ENCODE data around the gene HES7. TPM values are rescaled to one million over a fixed set of nuclear protein-coding genes. Genes with fewer than 3 reads are reported as not detected.

The HES7 gene
- total and polyA plus RNA-seq, 4 donors, result not detected

GRCh38 chr17:8154608-8155155, 30.8 kb upstream of the HES7 start:
- 16% methylated on average over 11 of the region's 11 CpGs for WGBS
- no peaks in the 10 kb centered on the region for H3K27me3 ChIP-seq (ENCODE audit: control insufficient read depth in 4 of 4, insufficient read depth in 4 of 4, low read length in 3 of 4)
- peak overlapping the region; percentile 97 to 99 for H3K27ac ChIP-seq (ENCODE audit: low read depth in 1 of 2, low read length in 2 of 2)
- no peaks in the 10 kb centered on the region for H3K9me3 ChIP-seq (ENCODE audit: control insufficient read depth in 4 of 4, low read length in 3 of 4)
- peak overlapping the region; percentile 88 to 100 for H3K9ac ChIP-seq (ENCODE audit: low read depth in 1 of 2, low read length in 2 of 2)
- DNase-seq (ENCODE audit: low spot score), result no peak
- peaks cover 4 to 13% (median 7%) of the 10 kb centered on the region in 4 donors for H3K36me3 ChIP-seq (ENCODE audit: control insufficient read depth in 4 of 4, insufficient read depth in 3 of 4, low read depth in 1 of 4, low read length in 3 of 4)
- TF ChIP-seq FOXA1 (IDR thresholded peaks at IDR 0.05) (no peak), FOXA2 (IDR thresholded peaks at IDR 0.05) (peak; percentile 2), RAD21 (IDR thresholded peaks at IDR 0.05) (no peak), SP1 (IDR thresholded peaks at IDR 0.05) (no peak), EGR1 (IDR thresholded peaks at IDR 0.05; ENCODE audit: low read depth in 2 of 2) (no peak), NR2F2 (IDR thresholded peaks at IDR 0.05) (no peak), HNF4G (IDR thresholded peaks at IDR 0.05) (no peak), JUND (IDR thresholded peaks at IDR 0.05) (no peak), REST (IDR thresholded peaks at IDR 0.05) (peak; percentile 11), TAF1 (conservative IDR thresholded peaks at IDR 0.05) (peak; percentile 43), YY1 (IDR thresholded peaks at IDR 0.05) (no peak), ATF3 (IDR thresholded peaks at IDR 0.05) (peak; percentile 34), GABPA (IDR thresholded peaks at IDR 0.05 in 1 of 2, conservative IDR thresholded peaks at IDR 0.05 in 1 of 2) (no peak), HNF4A (conservative IDR thresholded peaks at IDR 0.05) (no peak), RXRA (IDR thresholded peaks at IDR 0.05) (no peak), ZBTB33 (IDR thresholded peaks at IDR 0.05) (no peak)
- TF ChIP-seq, protein P1, sequence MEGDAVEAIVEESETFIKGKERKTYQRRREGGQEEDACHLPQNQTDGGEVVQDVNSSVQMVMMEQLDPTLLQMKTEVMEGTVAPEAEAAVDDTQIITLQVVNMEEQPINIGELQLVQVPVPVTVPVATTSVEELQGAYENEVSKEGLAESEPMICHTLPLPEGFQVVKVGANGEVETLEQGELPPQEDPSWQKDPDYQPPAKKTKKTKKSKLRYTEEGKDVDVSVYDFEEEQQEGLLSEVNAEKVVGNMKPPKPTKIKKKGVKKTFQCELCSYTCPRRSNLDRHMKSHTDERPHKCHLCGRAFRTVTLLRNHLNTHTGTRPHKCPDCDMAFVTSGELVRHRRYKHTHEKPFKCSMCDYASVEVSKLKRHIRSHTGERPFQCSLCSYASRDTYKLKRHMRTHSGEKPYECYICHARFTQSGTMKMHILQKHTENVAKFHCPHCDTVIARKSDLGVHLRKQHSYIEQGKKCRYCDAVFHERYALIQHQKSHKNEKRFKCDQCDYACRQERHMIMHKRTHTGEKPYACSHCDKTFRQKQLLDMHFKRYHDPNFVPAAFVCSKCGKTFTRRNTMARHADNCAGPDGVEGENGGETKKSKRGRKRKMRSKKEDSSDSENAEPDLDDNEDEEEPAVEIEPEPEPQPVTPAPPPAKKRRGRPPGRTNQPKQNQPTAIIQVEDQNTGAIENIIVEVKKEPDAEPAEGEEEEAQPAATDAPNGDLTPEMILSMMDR (IDR thresholded peaks at IDR 0.05; ENCODE audit: low read depth, low read length, missing input control), result no peak
- TF ChIP-seq, protein P2, sequence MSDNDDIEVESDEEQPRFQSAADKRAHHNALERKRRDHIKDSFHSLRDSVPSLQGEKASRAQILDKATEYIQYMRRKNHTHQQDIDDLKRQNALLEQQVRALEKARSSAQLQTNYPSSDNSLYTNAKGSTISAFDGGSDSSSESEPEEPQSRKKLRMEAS (IDR thresholded peaks at IDR 0.05), result no peak
- H3K4me3 ChIP-seq (ENCODE audit: low read depth in 1 of 3, low read length in 3 of 3), result peak overlapping the region; percentile 69 to 99 (median 89)
- peaks cover 15 to 63% (median 40%) of the 10 kb centered on the region in 4 donors for H3K4me1 ChIP-seq (ENCODE audit: control insufficient read depth in 4 of 4, insufficient read depth in 4 of 4, low read length in 3 of 4)
